ENCODE measurements around the gene POU2AF2. TPM values are rescaled to one million over a fixed set of nuclear protein-coding genes. Genes with fewer than 3 reads are reported as not detected.
A peak's percentile ranks its signal among the peaks of the same experiment; 100 is the strongest.

POU2AF2 gene
- total RNA-seq, 1 donor from 2014 or later: not detected

DNA sequence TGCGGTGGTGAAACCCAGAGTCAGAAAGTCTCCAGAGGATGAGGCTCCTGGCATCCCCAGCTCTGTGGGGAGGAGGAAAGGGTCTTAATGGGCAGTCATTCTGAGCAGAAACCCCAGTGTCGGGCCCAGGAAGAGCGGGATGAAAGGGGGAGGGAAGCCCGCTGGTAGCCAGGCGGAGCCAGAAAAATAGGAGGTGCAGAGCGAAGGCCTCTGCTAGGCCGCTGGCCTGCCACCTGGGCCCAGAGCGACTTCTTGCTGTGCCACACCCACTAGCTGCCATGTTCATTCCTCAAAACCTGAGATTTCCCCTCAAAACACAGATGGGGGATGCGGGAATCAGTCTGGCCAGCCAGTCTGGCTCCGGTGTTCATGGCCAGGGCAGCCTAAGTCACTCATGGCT is 52.2 kb downstream of the POU2AF2 start:
- no peak for DNase-seq (ENCODE audit: low read depth)
- TF ChIP-seq, protein P1, sequence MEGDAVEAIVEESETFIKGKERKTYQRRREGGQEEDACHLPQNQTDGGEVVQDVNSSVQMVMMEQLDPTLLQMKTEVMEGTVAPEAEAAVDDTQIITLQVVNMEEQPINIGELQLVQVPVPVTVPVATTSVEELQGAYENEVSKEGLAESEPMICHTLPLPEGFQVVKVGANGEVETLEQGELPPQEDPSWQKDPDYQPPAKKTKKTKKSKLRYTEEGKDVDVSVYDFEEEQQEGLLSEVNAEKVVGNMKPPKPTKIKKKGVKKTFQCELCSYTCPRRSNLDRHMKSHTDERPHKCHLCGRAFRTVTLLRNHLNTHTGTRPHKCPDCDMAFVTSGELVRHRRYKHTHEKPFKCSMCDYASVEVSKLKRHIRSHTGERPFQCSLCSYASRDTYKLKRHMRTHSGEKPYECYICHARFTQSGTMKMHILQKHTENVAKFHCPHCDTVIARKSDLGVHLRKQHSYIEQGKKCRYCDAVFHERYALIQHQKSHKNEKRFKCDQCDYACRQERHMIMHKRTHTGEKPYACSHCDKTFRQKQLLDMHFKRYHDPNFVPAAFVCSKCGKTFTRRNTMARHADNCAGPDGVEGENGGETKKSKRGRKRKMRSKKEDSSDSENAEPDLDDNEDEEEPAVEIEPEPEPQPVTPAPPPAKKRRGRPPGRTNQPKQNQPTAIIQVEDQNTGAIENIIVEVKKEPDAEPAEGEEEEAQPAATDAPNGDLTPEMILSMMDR (IDR thresholded peaks at IDR 0.05; ENCODE audit: insufficient read depth, low read length, poor library complexity, severe bottlenecking): no peak
- no peaks in the 10 kb centered on the region for H3K36me3 ChIP-seq (ENCODE audit: control insufficient read depth, insufficient read depth, low read length)
- no peak overlapping the region for H3K4me3 ChIP-seq (ENCODE audit: low read depth, low read length)
- peaks cover 7% of the 10 kb centered on the region for H3K27me3 ChIP-seq (ENCODE audit: control insufficient read depth, insufficient read depth, low read length)

DNA sequence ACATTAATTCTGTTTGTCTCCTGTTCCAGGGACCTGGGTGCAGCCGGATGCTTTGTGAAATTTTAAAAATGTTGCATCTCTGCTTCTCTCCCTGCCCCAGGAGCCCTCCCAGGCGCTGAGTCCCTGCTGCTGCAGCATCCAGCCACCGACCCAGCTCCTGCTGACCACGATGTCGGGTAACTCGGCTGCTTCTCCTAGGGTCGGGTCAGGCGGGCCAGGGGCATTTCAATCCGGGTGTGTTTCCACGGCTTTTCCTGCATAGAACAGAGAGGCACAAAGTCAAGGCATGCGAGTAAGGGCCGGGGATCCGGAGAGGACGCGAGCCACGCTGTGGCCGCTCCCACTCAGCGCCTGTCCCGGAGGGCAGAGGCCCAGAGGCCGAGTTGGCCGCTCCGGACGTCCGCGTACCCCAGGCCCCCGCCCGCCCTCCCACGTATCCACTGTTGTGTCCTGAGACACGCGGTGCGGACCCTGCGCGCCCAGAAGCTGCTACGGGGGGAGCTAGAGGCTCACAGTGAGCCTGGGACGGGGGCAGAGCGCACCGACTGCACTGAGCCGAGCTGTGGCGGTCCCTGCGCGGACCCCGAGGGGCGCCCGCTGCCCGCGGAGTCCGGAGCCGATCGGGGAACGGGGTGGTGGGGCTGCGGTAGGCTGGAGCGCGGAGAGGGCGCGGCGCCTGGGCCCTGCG is 53.0 kb downstream of the POU2AF2 start, which contains the start of gene POU2AF3:
Gene POU2AF3 (plus strand): TSS at position 134 of the 688 bp plus-strand sequence. CDS start 36 bp downstream, at position 170.
- H3K36me3 ChIP-seq (ENCODE audit: control insufficient read depth, insufficient read depth, low read length): no peaks in the 10 kb centered on the region
- peaks cover 7% of the 10 kb centered on the region for H3K27me3 ChIP-seq (ENCODE audit: control insufficient read depth, insufficient read depth, low read length)
- DNase-seq (ENCODE audit: low read depth): no peak
- peak within 1 kb of the TSS; percentile 57 for H3K4me3 ChIP-seq (ENCODE audit: low read depth, low read length)
- TF ChIP-seq, protein P1 (IDR thresholded peaks at IDR 0.05; ENCODE audit: insufficient read depth, low read length, poor library complexity, severe bottlenecking): no peak

DNA sequence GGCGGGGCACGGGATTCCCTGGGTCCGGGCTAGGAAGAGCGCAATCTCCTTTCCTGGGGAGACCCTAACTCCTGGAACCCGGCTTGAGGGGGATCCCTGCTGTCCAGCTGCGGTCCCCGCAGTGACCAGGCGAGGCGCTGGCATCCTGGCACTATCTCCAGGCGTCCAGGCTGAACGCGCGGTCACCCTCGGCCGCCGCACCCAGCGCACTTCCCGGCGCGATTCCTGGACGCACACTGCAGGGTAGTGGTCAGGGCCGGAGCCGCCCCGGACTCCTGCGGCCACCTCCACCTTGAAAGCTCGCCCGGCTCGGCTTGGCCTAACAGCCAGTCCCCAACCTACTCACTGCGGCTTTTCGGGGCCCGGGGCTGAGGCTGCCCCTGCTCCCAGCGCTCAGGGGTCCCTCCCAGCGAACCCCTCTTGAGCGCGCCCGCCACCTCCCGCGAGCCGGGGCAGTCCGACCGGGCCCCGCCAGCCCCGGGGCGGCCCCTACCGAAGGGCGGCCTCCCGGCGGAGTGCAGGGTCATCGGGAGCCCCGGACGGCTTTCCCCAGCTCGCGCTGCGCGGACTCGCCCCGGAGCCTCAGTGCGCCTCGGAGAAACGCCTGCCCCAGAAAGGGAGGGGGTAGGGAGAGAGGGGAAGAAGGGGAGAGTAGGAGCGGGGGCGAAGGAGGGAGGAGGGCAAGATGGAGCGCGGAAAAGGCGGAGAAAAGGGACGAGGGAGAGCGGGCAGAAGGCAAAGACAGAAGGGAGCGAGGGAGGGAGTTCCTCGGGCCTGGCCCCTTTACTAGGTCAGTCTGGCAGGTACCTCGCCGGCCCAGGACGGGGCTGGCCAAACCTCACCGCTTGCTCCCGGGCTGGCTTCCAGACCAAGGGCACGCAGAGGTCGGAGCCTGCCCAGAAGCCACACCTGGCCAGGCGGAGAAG is 53.8 kb downstream of the POU2AF2 start:
- peaks cover 7% of the 10 kb centered on the region for H3K27me3 ChIP-seq (ENCODE audit: control insufficient read depth, insufficient read depth, low read length)
- DNase-seq (ENCODE audit: low read depth): no peak

DNA sequence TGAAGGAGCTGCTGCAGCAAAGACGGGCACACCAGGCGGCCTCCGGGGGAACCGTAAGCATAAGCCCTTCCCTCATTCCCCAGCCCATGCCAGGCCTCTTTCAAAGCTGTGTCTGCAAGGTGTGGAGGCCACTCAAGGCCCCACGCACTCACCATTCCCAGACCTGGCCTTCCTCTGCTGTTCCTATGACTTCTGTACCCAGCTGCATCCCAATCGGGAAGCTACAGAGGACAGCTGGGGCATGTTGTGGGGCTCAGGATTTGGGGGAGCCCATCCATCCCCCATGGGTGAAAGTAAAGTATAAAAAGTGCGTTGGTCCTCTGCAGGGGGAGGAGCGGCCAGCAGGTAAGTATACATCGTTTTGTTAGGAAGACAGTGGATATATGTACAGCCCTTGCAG is 55.0 kb downstream of the POU2AF2 start:
- TF ChIP-seq, protein P1 (IDR thresholded peaks at IDR 0.05; ENCODE audit: insufficient read depth, low read length, poor library complexity, severe bottlenecking): no peak
- DNase-seq (ENCODE audit: low read depth): no peak
- peaks cover 10% of the 10 kb centered on the region for H3K27me3 ChIP-seq (ENCODE audit: control insufficient read depth, insufficient read depth, low read length)
- no peaks in the 10 kb centered on the region for H3K36me3 ChIP-seq (ENCODE audit: control insufficient read depth, insufficient read depth, low read length)
- no peak overlapping the region for H3K4me3 ChIP-seq (ENCODE audit: low read depth, low read length)

More for the DNA sequence above, 53.8 kb downstream of the POU2AF2 start:
- Histone ChIP-seq H3K4me3 (ENCODE audit: low read depth, low read length) (peak overlapping the region; percentile 57), H3K36me3 (ENCODE audit: control insufficient read depth, insufficient read depth, low read length) (no peaks in the 10 kb centered on the region)
- TF ChIP-seq, protein P1 (IDR thresholded peaks at IDR 0.05; ENCODE audit: insufficient read depth, low read length, poor library complexity, severe bottlenecking): peak; percentile 64

DNA sequence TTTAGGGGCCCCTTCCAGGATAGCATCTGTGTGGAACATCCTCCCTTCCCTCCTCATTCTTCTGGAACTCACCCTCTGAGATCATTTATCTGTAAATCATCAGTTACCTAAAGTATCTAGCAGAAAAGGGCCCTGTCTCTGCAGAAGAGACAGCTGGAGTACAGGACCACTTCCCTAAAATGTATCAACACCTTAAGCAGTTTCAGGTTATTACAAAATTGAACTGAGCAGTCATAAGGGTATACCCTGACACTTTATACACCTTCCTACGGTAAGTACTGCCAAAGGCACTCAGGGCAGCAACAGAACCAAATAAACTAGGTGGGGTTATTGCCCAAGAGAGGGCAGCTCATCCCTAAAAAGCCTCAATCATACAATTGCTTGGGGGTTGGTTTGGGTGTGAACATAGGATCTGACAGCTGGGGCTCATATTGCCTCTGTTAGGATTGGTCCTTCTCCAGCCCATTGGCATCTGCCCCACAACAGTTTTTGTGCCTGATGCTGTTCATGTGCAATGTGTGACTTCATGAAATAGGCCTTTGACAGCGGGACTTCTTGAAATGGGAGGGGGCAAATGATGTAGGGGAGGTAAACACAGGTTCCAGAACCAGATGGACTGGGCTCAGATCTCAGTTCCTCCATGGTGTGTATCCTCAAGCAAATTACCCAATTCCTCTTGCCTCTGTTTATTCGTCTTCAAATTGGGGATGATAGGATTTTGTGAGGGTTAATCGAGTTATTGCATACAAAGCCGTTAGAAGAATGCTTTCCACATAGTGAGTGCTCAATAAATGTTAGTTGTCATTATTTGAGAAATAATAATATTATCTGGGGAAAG is 55.7 kb downstream of the POU2AF2 start:
- Histone ChIP-seq H3K4me3 (ENCODE audit: low read depth, low read length) (no peak overlapping the region), H3K36me3 (ENCODE audit: control insufficient read depth, insufficient read depth, low read length) (no peaks in the 10 kb centered on the region), H3K27me3 (ENCODE audit: control insufficient read depth, insufficient read depth, low read length) (peaks cover 10% of the 10 kb centered on the region)
- no peak for DNase-seq (ENCODE audit: low read depth)
- TF ChIP-seq, protein P1 (IDR thresholded peaks at IDR 0.05; ENCODE audit: insufficient read depth, low read length, poor library complexity, severe bottlenecking): no peak
